ENCODE measurements around the gene NNAT.

GRCh38 chr20:37527638-37528445, 6.8 kb downstream of the NNAT start, which contains the start of gene BLCAP:
- TF ChIP-seq, protein P1, sequence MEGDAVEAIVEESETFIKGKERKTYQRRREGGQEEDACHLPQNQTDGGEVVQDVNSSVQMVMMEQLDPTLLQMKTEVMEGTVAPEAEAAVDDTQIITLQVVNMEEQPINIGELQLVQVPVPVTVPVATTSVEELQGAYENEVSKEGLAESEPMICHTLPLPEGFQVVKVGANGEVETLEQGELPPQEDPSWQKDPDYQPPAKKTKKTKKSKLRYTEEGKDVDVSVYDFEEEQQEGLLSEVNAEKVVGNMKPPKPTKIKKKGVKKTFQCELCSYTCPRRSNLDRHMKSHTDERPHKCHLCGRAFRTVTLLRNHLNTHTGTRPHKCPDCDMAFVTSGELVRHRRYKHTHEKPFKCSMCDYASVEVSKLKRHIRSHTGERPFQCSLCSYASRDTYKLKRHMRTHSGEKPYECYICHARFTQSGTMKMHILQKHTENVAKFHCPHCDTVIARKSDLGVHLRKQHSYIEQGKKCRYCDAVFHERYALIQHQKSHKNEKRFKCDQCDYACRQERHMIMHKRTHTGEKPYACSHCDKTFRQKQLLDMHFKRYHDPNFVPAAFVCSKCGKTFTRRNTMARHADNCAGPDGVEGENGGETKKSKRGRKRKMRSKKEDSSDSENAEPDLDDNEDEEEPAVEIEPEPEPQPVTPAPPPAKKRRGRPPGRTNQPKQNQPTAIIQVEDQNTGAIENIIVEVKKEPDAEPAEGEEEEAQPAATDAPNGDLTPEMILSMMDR (IDR thresholded peaks at IDR 0.05 in 8 of 11, conservative IDR thresholded peaks at IDR 0.05 in 3 of 11) = no peak
- TF ChIP-seq POLR2A (IDR thresholded peaks at IDR 0.05) (peak; percentile 7 to 82 (median 48)), POLR2AphosphoS5 (IDR thresholded peaks at IDR 0.05) (peak; percentile 98 to 99 (median 98))

All from spleen (tissue), 7 donors.